ENCODE results near the gene TIGD1.

The TIGD1 gene

DNA sequence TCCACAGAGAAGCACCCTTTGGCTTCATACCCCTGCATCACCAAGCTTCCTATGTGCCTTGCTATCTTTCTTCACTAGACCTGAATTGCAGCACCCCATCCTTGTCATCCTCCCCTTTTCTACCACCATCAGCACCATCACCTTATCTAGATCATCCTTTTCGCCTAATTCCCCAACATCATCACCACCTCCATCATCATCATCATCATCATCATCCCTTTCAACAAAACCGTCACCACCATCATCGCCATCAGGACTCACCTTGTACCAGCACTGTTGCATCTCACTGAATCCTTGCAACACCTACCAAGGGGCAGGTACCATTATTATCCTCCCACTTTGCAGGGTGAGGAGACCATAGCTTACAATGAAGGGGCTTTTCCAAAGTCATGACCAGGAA, 51.9 kb downstream of the TIGD1 start:
- no peak for DNase-seq (ENCODE audit: low read depth, low spot score)
- no peaks in the 10 kb centered on the region for H3K9me3 ChIP-seq (ENCODE audit: low read depth, low read length)
- H3K36me3 ChIP-seq (ENCODE audit: insufficient read depth, low read length), result no peaks in the 10 kb centered on the region
- TF ChIP-seq POLR2AphosphoS5 (IDR thresholded peaks at IDR 0.05; ENCODE audit: borderline replicate concordance, low read depth, low read length) (no peak), EZH2 (IDR thresholded peaks at IDR 0.05) (no peak), FOXP2 (optimal IDR thresholded peaks at IDR 0.05; ENCODE audit: control extremely low read depth, extremely low read length, insufficient read depth) (no peak)
- no peak overlapping the region for H3K27ac ChIP-seq
- no peak overlapping the region for H3K4me3 ChIP-seq
- H3K9ac ChIP-seq (ENCODE audit: insufficient read length), result no peak overlapping the region
